Stimulated activated effector memory CD8-positive, alpha-beta T cell treated with anti-CD3 and anti-CD28 coated beads, Interleukin-12 subunit alpha, Interleukin-12 subunit beta, amount 100 ng/mL, for 72 hours (primary cell): Measurements from ENCODE around the gene ARID1A.

ENCODE experiments used
- ATAC-seq: fragments of 150-1000 bp; cut with Tn5 transposase; 2 replicates; pipeline ENCODE4 v1.10.0; 2021
- DNase-seq, 2 donors: peaks; one replicate each; pipeline ENCODE4 v3.0.0; 2021 to 2022; ENCODE audit warnings: low spot score in 2 of 2
- H3K27ac Mint-ChIP-seq: one replicate; pipeline ENCODE4 v1.8.0; 2022; ENCODE audit warnings: mild to moderate bottlenecking, mixed read lengths
- H3K36me3 Mint-ChIP-seq: one replicate; pipeline ENCODE4 v1.8.0; 2022; ENCODE audit warnings: mild to moderate bottlenecking, mixed read lengths
- H3K4me1 Mint-ChIP-seq: one replicate; pipeline ENCODE4 v1.8.0; 2022; ENCODE audit warnings: mixed read lengths
- H3K4me3 Mint-ChIP-seq: one replicate; pipeline ENCODE4 v1.8.0; 2022; ENCODE audit warnings: mild to moderate bottlenecking, mixed read lengths
- H3K9me3 Mint-ChIP-seq: one replicate; pipeline ENCODE4 v1.8.0; 2022; ENCODE audit warnings: mixed read lengths

ARID1A gene

DNA sequence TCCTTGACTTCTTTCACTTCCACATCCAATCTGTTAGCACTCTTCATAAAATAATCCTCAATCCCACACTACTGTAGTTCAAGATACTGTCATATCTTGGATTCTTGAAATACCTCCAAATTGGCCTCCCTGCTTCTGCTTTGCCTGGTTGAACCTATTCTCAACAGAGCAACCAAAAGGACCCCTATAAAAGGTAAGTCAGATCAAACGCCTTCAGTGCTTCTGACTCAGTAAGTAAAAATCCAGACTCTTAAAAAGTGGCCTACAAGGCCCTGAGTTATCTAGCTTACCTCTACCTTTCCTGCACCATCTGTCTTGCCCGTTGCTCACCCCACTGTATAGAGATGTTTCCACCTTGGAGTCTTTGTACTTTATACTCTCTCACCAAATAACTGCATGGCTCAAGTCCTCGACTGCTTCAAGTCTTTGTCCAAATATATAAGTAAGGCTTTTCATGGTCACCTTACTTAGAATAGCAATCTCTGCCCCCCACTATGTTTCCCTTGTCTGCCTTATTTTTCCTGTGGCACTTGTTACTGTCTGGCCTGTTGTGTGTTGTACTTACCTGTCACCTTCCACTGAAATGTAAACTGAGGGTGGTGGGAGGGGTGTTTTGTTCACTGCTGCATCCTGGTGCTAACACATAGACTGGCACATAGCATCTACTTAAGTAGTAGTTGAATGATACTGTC lies 86.9 kb downstream of the ARID1A start:
- Mint-ChIP-seq H3K36me3 (peaks cover 70% of the 10 kb centered on the region), H3K4me1 (peaks cover 86% of the 10 kb centered on the region), H3K27ac (peak overlapping the region; percentile 29), H3K9me3 (no peaks in the 10 kb centered on the region), H3K4me3 (no peak overlapping the region)
- no peak for ATAC-seq
- DNase-seq = no peak

DNA sequence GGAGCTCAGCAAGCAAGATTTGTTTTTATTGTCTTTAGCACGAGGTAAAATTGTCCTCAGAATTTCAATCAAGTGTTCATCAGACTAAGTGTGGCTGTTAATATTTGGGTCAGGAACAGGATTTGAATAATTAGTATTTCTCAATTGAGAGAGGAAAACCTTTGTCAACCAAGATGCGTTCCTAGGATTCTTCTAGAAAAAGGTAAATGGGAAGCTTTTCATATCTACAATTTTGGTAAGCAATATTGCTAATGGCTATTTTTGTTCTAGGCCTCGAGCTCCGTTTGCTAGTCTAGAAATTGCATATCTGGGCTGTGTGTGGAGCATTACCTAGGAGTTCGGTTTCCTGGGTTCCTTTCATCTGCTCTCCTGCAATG lies 87.8 kb downstream of the ARID1A start:
- no peaks in the 10 kb centered on the region for H3K9me3 Mint-ChIP-seq
- no peak for ATAC-seq

DNA sequence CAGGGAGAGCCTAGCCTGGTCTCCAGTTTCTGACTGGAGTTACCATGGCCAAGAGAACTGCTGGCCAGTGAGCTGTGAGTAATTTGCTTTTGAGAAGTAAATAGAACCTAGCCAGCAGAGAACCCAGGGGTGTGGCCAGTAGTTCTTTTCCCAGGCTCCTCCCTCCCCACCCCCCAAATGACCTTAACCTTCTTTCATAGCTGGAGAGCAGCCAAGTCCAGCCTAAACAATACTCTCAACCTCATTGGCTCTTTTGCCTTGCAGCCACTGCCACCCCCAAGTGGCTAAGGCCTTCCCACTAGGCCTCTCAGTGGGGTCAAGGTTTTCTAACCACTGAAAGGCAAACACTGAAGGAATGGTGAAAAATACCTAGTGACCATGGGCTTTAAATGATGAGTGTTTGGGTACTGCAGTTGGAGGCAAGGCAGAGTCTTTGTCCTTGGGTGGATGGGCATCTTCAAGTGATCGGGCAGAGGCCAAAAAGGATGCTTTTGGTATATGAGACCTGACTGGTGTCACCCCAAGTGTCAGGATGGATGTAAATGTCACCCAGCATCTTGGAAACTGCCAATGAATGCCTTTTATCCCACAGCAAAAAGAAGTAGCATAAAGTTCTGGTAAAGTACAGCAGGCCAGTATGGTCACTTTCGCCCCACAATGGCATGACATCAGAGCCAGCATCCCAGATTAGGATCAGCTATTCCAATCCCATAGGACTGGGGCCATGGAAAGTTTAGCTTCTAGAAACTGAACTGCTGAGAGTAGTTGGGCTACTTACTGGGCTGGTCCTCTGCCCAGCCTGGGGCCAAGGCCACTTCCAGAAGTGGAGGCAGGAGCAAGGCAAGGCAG lies 88.4 kb downstream of the ARID1A start:
- peak overlapping the region; percentile 100 for H3K27ac Mint-ChIP-seq
- no peaks in the 10 kb centered on the region for H3K9me3 Mint-ChIP-seq
- H3K4me1 Mint-ChIP-seq = peaks cover 85% of the 10 kb centered on the region
- H3K4me3 Mint-ChIP-seq = no peak overlapping the region
- no peak for ATAC-seq
- DNase-seq = no peak
- peaks cover 62% of the 10 kb centered on the region for H3K36me3 Mint-ChIP-seq

More for the DNA sequence above, 87.8 kb downstream of the ARID1A start:
- H3K4me3 Mint-ChIP-seq = no peak overlapping the region
- peaks cover 68% of the 10 kb centered on the region for H3K36me3 Mint-ChIP-seq
- no peak for DNase-seq
- peaks cover 85% of the 10 kb centered on the region for H3K4me1 Mint-ChIP-seq
- H3K27ac Mint-ChIP-seq = peak overlapping the region; percentile 21

DNA sequence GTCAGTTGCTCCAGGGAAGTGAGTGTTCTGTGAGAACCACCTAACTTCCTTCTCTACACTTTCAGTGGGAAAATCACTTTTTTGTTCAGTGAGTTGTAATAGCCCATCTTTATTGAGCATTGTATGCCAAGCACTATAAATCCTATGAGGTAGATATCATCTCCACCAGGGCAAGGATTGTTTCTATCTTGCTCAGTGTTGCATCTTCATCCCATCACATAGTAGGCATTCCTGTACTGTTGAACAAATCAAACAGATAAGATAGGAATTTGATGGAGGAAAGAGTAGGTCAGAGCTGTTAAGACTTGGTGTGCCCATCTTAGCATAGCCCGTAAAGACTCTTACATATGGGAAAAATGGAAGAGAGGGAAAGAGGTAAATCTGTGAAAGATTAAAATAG lies 89.1 kb downstream of the ARID1A start:
- Mint-ChIP-seq H3K9me3 (no peaks in the 10 kb centered on the region), H3K4me3 (no peak overlapping the region), H3K36me3 (peaks cover 56% of the 10 kb centered on the region), H3K4me1 (peaks cover 85% of the 10 kb centered on the region), H3K27ac (peak overlapping the region; percentile 100)
- ATAC-seq = no peak
- DNase-seq = no peak

DNA sequence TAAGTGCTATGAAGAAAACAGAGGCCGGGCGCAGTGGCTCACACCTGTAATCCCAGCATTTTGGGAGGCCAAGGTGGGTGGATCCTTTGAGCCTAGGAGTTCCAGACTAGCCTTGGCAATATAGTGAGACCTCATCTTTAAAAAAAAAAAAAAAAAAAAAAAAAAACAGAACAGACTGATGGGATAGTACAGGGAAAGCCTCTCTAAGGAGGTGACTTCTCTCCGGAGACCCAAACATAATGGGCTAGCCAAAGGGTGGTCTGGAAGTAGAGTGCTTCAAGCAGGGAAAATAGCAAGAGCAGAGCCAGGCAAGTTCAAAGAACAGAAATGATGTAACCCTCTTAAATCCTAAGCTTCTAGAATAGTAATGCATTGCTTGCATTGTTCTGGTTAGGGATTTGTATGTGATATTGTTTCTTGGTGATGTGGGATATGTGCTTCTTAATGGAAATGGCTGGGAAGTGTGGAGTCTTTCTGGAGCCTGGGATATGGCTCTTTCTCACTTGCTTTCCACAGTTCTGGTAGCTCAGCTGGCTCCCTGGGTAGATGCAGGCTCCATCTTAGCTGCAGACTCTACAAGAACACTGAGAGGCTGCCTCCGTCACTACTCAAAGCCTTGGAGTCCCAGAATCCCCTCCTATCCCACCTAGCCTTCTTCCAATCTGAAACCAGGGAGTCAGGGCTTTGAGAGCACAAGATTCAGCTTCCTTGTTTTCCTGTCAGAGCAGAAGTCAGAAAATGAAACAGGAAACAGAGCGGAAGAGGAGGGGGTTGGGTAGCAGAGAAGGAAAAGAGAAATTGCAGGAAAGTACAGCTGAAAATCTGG lies 90.0 kb downstream of the ARID1A start:
- Mint-ChIP-seq H3K4me3 (peak overlapping the region; percentile 99), H3K36me3 (peaks cover 54% of the 10 kb centered on the region), H3K4me1 (peaks cover 85% of the 10 kb centered on the region), H3K9me3 (no peaks in the 10 kb centered on the region), H3K27ac (peak overlapping the region; percentile 100)
- no peak for DNase-seq
- ATAC-seq = no peak

DNA sequence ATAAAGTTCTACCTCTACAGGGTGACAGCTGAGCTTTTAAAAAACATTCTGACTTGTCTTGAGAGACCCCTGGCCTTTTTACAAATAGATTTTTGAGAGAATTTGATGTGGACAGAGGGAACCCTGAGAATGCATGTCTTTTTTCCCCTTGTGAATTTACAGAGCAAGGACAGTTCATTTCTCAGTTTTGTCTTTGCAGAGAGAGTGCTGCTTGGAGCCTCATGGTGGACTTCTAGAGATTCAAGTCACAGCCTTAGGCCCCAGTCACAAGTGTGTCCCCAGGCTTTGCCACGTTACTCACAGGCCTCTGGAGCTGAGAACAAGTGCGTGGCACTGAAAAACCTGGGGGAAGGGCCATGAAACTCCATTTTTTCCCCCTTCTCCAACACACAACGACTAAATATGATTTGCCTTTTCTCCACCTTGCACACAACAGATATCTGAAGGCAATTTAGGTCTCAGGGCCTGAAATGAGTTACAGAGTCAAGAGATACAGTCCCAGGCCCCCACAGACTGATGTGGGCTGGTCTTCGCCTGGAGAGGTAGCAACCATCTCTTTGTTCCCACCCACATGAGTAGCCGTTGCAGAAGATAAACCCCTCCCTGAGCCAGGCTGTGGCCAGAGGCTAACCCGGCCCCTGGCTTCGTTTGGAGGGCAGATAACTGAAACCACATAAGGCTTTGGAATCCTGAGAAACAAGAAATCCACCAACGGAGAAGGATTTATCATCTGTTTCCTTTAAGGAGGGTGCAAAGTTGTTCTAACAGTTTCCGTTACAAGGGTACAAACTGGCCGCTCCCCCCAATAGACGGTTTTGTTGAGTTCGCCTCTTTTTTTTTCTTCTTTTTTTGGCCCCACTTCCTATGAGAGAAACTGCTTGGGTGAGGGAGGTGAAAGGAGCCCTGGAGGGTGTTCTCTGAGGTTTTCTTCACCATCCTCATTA lies 90.9 kb downstream of the ARID1A start:
- Mint-ChIP-seq H3K4me3 (peak overlapping the region; percentile 99), H3K4me1 (peaks cover 86% of the 10 kb centered on the region), H3K36me3 (peaks cover 45% of the 10 kb centered on the region), H3K27ac (peak overlapping the region; percentile 100), H3K9me3 (no peaks in the 10 kb centered on the region)
- ATAC-seq (peak; percentile 9), DNase-seq (peak in 1 of 2 donors; percentile 79)

DNA sequence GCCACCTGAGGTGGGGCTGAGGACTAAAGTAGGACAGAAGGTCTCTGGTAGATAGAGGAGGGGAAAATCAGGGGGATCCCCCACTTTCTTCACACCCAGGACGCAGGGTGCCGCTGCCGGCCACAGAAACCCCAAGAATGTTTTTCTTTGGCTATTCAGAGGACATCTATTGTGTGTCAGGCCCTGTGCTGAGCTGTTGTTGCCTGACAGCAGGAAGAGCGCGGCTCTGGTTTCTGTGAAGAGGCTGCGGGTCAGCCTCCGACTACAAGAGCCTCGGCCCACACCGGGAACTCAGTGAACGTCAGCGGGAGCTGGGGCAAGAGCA lies 91.5 kb downstream of the ARID1A start:
- ATAC-seq = peak; percentile 73
- H3K9me3 Mint-ChIP-seq = no peaks in the 10 kb centered on the region
- peaks cover 39% of the 10 kb centered on the region for H3K36me3 Mint-ChIP-seq
- peaks cover 85% of the 10 kb centered on the region for H3K4me1 Mint-ChIP-seq
- H3K4me3 Mint-ChIP-seq = peak overlapping the region; percentile 99
- H3K27ac Mint-ChIP-seq = peak overlapping the region; percentile 100
- DNase-seq = peak; percentile 65 to 93

DNA sequence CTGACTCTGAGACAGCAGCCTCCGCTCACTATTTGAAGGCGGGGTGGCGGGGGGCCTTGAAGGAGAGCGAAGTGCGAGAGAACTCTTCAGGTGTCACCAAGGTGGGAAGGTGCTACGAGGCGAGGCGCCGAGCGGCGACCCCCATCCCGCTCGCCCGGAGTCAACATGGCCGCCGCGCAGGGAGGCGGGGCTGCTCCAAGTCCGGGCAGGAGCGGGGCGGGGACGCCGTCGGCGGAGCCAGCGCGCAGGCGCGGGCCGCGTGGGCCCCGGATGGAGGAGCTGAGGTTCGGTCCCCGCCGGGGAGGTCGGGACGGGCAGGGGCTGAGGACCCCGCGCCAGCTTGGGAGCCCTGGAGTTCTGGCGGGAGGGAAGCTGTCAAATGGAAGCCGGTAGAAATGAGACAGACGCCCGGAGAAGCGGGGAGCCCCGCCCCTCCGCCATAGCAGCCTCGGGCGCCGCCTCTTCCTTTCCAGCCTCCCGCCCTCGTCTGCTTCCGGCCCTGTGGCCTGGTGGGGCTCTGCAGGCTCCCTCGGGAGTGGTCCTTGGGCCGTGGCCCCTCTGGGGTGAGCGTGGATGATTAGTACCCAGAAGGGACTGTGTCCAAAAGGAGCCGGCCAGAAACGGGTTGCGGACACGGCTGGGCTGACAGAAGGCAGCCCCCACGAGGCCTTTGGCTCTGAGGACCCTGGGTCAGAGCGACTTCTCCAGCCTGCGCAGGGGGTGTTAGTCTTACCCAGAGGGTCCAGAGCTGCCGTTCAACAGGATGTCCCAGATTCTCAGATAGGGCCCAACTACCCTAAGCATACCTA lies 92.1 kb downstream of the ARID1A start, which contains the start of gene PIGV:
Gene PIGV (plus strand): TSS at position 245 of the 809 bp plus-strand sequence. CDS start 2,866 bp downstream, outside the sequence.
- ATAC-seq = peak; percentile 64

DNA sequence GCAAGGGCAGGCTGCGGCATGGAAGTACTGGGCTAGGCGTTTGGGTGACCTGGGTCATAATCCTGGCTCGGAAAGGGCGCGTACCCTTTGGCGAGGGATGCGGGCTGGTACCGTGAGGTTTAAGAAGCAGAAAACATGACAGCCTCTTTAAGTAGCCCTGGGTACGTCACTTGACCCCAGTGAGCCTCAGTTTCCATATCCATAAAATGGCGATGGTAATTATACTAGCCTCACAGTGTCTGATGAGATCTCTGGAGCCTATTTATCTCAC lies 92.6 kb downstream of the ARID1A start:
- peak overlapping the region; percentile 99 for H3K4me3 Mint-ChIP-seq
- no peaks in the 10 kb centered on the region for H3K9me3 Mint-ChIP-seq
- H3K36me3 Mint-ChIP-seq = peaks cover 43% of the 10 kb centered on the region
- DNase-seq = no peak
- peaks cover 88% of the 10 kb centered on the region for H3K4me1 Mint-ChIP-seq
- peak overlapping the region; percentile 100 for H3K27ac Mint-ChIP-seq
- ATAC-seq = no peak

More for the DNA sequence above, 92.1 kb downstream of the ARID1A start, which contains the start of gene PIGV:
- Mint-ChIP-seq H3K4me3 (peak within 1 kb of the TSS; percentile 99), H3K9me3 (no peaks in the 10 kb centered on the region), H3K4me1 (peaks cover 85% of the 10 kb centered on the region), H3K27ac (peak within 1 kb of the TSS; percentile 100), H3K36me3 (peaks cover 39% of the 10 kb centered on the region)
- DNase-seq = peak; percentile 83 to 95

DNA sequence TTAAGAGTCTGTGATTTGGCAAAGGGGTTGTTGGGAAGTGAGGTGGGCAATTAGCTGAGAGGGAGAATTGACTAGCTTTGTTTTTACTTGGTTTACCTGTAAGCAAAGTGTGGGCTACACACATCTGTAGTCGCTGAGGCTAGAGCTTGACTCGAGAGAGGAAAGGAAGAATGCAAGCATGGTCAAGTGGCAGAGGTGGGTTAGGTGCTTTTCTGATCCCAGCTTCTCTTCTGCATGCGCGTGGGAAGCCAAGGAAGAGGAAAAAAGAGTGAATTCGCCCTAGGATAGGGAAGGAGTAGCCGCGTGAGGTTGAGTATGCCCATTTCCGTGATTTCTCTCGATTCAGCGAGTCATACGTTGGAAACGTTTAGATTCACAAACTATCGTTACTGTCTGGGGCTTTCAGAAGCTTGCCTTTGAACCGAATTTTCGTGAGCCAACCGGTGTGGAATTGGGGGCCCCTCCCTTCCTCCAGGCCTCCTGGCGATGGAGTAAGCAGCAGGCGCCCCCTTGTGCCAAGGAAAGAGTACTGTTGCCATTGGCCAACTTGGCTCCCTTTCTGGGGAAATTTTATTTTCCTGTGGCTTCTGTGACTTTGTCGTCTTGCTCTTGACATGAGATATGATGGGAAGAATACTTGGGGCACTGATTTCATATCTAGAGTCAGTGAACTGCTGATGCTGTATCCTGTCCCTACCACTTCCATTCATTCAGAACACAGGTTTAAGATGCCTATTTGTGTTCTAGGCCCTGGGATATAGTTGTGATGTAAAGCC lies 93.2 kb downstream of the ARID1A start:
- Mint-ChIP-seq H3K36me3 (peaks cover 49% of the 10 kb centered on the region), H3K27ac (peak overlapping the region; percentile 100), H3K9me3 (no peaks in the 10 kb centered on the region), H3K4me1 (peaks cover 90% of the 10 kb centered on the region), H3K4me3 (peak overlapping the region; percentile 99)
- DNase-seq = peak; percentile 74 to 90
- ATAC-seq = peak; percentile 31

DNA sequence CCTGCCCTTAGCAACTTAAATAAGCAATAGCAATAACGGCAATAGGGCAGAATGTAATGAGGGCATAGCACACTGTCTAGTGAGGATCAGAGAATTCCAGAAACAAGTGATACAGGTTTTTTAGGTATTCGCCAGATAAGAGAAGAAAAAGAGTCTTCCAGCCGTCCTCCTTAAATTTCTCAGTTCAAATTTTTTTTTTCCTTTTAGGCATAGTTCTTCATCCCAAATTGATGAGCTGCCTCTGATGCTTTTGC lies 93.7 kb downstream of the ARID1A start:
- H3K36me3 Mint-ChIP-seq = peaks cover 54% of the 10 kb centered on the region
- H3K4me1 Mint-ChIP-seq = peaks cover 90% of the 10 kb centered on the region
- peak overlapping the region; percentile 100 for H3K27ac Mint-ChIP-seq
- no peaks in the 10 kb centered on the region for H3K9me3 Mint-ChIP-seq
- peak overlapping the region; percentile 99 for H3K4me3 Mint-ChIP-seq
- no peak for ATAC-seq
- DNase-seq = no peak

DNA sequence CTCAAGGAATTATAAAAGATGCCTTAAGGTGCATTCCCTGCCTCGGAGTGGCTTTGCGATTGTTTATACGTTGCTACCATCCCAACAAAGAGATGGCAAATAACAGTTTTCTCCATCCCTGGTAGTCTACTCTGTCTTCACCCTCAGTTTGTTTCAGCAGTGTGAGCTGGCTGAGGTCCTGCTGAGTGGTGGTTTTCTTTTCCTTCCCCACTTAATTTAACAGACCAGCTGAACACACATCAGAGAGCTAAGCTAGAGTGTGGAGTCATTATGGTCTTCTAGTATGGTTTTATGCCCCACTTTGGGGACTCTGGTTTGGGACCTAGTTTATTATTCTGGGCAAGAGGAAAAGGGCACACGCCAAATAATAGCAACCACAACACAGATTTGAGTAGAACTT lies 94.1 kb downstream of the ARID1A start:
- DNase-seq = peak in 1 of 2 donors; percentile 67
- peaks cover 58% of the 10 kb centered on the region for H3K36me3 Mint-ChIP-seq

DNA sequence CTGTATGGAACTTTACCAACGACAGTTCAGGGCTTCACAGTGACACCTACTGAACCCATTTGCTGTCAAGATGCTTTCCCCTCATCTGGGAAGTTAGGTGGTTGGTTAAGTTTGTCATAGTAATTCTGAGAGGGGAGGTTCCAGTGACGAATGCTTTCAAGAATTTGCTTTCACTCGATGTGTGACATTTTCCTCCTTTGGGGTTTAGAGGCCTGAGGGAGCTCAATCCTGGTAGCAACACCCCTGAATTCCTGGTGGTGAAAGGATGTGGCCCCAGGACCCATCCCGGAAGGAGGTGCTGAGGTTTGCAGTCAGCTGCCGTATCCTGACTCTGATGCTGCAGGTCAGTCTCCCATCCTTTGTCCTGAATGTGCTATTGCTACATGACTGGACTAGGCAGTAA lies 94.7 kb downstream of the ARID1A start:
- ATAC-seq = peak; percentile 64
- Mint-ChIP-seq H3K4me3 (peak overlapping the region; percentile 99), H3K9me3 (no peaks in the 10 kb centered on the region), H3K36me3 (peaks cover 64% of the 10 kb centered on the region), H3K27ac (peak overlapping the region; percentile 100), H3K4me1 (peaks cover 84% of the 10 kb centered on the region)
- DNase-seq = peak in 1 of 2 donors; percentile 81

More for the DNA sequence above, 94.1 kb downstream of the ARID1A start:
- Mint-ChIP-seq H3K9me3 (no peaks in the 10 kb centered on the region), H3K27ac (peak overlapping the region; percentile 100), H3K4me1 (peaks cover 90% of the 10 kb centered on the region), H3K4me3 (peak overlapping the region; percentile 99)
- ATAC-seq = peak; percentile 56
